ENCODE measurements around the gene ZNF496. TPM values are rescaled to one million over a fixed set of nuclear protein-coding genes. Genes with fewer than 3 reads are reported as not detected.
"Not testable (repeated sequence)": the region's sequence is repeated elsewhere in the genome, so short reads cannot be mapped to it uniquely, and the experiment has no call there.

The ZNF496 gene
- total RNA-seq, 1 experiment from 2014 or later, result 26.3 TPM

DNA sequence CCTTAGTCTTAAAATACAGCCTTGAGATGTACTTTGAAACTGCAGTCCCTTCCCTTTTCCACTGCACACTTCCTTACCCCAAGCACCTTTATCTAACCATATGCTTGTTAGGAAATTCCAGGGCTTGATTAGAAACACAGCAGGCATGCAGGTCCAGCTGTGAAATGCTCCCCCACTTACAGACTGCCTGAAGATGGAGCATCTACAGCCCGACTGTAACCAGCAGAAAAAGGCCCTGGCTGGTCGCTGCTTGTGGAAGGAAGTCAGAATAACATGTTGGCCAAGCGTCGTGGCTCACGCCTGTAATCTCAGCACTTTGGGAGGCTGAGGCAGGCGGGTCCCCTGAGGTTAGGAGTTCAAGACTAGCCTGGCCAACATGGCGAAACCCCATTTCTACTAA, 38.6 kb downstream of the ZNF496 start:
- DNase-seq (ENCODE audit: low read depth), result no peak

GRCh38 chr1:247291833-247292561, 39.7 kb downstream of the ZNF496 start:
- no peak for DNase-seq (ENCODE audit: low read depth)

DNA sequence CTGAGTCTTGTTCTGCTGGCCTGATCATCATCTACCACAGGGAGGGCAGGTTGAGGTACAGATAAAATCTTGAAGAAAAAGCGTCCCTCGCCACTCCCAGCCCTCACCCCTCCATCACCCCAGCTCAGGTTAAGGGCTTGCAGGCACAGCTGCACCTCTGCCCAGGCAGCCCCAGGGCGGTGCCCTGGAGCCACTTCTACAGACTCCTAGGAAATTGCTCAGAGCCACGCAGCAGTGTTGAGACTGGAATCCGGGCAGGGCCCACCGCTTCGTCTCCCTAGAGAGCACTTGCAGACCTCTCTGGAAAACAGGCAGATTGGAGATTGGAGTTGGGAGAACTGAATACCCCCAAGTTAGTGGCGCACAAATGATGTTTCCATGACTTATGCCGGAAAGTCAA, 40.5 kb downstream of the ZNF496 start:
- no peak for DNase-seq (ENCODE audit: low read depth)

DNA sequence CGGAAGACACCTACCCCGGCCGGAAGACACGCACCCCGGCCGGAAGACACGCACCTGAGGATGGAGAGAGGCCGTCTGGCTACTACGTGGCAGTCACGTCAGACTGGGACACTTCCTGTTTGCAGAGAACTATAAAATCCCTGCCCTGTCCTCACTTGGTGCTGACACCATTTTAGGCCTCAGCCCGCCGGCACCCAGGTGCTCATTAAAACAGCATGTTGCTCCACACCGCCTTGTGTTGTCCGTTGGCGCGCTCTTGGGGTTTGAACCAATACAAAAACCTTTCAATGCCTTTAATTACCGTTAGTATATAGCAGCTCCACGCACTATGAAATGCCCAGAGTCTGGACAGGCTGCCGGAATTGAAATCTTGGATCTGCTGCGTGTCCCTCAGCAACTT, 41.1 kb downstream of the ZNF496 start:
- no peak for DNase-seq (ENCODE audit: low read depth)

GRCh38 chr1:247289274-247289892, 42.3 kb downstream of the ZNF496 start:
- DNase-seq (ENCODE audit: low read depth), result not testable (repeated sequence)

- DNase-seq (ENCODE audit: low read depth), result no peak
These were observed 43.3 kb downstream of the ZNF496 start for GRCh38 chr1:247288341-247288740.

DNA sequence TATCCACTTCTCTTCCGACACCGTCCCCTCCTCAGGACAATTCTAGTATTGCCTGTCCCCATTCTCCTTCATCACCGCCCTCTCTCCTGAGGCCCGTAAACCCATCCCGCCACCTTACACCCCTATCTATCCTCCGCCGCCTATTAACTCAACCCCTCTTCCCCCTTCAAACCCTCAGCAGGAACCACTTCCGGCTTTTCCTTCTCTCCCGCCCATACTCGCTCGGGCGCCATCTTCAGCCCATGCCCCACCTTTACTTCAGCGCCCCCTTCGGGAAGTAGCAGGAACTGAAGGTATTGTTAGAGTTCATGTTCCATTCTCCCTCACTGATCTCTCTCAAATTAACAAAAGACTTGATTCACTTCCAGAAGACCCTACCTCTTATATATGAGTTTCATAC, 44.2 kb downstream of the ZNF496 start:
- no peak for DNase-seq (ENCODE audit: low read depth)

DNA sequence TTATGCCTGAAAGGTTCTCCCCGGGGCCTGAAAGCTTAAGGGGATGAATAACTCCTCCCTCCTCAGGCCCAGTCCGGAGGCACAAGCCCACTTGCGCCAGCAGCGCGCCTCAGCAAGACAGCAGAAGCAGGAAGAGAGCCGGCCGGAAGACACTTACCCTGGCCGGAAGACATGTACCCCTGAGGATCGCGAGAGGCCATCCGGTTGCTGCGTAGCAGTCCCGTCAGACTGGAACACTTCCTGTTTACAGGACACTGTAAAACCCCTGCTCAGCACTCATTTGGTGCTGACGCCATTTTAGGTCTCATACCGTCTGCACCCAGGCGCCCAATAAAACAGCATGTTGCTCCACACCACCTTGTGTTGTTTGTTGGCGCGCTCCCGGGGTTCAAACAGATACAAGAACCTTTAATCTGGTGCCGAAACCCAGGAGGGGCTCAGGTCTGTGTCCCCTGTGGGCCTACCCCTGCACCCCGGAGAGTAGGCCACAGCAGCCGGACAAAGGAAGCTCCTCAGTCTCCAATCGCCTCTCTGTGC, 45.5 kb downstream of the ZNF496 start:
- no peak for DNase-seq (ENCODE audit: low read depth)

DNA sequence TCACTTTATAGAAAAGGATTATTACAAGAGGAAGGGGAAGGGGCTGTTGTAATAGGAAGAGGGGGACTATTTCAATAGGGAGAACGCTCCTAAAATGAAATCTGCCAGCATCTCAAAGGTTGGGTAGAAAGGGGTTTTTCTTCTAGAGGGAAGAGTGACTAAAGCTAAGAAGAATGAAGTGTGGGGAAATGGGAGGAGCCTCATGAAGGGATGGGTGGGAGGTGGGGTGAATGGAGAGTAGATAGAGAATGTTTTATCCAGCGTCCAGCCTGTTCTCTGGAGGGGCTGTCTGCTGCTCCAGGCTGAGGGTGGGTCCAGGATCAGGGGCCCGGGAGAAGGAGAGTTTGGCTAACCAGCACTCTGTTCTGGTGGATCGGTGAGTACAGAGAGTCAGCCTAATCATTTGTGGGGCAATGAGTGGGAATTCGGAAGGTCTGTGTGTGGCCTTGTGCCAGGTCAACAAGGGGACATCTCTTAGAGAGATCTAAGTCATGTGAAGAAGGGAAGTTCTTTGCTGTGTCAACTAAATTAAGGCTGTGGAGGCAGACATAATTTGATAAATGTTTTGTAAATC, 50.6 kb downstream of the ZNF496 start:
- no peak for DNase-seq (ENCODE audit: low read depth)

DNA sequence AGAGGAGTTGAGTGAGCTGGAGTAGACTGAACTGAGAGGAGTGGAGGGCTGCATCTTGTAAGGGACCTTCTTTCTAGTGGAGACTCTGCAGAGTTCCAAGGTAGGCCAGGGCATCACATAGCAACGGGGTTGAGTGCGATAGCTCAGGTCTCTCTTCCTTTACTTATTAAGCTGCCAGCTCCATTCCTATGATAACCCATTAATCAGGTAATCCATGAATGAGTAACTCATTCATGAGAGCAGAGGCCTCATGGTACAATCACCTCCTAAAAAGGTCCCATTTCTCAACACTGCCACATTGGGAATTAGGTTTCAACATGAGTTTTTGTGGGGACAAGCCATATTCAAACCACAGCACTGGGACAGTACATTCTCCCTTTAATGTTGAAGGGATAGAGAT, 54.5 kb downstream of the ZNF496 start:
- no peak for DNase-seq (ENCODE audit: low read depth)

GRCh38 chr1:247274605-247275256, 56.9 kb downstream of the ZNF496 start:
- no peak for DNase-seq (ENCODE audit: low read depth)

DNA sequence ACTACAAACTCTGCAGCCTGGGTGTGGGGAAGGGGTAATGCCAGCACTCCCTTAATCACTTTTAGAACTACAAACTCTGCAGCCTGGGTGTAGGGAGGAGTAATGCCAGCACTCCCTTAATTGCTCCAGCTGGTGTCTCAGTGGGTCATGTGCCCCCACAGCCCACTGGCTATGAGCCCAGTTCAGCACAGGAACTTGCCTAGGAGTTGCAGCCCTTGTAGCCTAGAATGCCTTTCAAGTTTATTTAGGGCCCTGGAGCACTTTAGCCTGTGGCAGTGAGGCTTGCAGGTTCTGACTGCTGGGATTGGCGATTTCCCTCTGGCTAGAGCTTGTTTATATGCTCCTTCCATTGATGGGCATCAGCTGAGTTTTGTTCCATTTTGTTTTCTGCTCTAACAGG, 58.7 kb downstream of the ZNF496 start:
- DNase-seq (ENCODE audit: low read depth), result peak; percentile 31

GRCh38 chr1:247270003-247270402, 61.7 kb downstream of the ZNF496 start:
- no peak for DNase-seq (ENCODE audit: low read depth)

DNA sequence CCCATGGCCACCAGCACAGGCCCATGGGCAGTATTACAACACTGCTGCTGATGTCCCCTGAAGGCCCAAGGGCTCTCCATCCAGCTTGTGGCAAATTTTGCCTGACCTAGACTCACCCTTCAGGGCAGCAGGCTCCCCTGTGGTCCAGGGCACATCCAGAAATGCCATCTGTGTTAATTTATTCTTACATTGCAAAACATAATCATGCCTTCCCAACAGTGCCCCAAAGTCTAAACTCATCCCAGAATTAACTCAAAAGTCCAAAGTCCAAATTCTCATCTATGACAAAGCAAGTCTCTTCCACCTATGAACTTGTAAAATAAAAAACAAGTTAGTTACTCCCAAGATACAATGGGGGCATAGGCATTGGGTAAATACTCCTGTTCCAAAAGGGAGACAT, 62.5 kb downstream of the ZNF496 start:
- no peak for DNase-seq (ENCODE audit: low read depth)

DNA sequence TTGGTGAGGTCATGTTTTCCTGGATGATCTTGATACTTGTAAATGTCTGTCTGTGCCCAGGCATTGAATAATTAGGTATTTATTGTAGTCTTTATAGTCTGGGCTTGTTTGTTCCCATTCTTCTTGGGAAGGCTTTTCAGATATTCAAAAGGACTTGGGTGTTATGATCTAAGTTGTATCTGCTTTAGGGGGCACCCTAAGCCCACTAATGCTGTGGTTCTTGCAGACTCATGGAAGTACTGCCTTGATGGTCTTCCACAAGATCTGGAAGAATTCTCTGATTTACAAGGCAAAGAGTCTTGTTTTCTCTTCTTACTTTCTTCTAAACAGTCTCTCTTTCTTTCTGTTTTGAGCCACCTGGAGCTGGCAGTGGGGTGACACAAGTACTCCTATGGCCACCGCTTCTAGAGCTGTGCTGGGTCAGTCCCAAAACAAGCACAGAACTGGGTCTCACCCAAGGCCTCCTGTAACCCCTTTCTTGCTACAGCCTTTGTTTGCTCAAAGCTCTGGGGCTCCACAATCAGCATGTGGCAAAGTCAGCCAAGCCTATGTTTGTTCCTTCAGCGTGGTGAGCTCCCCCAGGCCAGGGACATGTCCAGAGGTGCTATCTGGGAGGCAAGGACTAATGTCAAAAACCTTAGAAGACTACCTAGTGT, 63.1 kb downstream of the ZNF496 start:
- peak; percentile 4 for DNase-seq (ENCODE audit: low read depth)

- DNase-seq (ENCODE audit: low read depth), result peak; percentile 3
These were observed 65.6 kb downstream of the ZNF496 start for GRCh38 chr1:247266053-247266452.

GRCh38 chr1:247255772-247256171, 75.9 kb downstream of the ZNF496 start, which contains the start of gene VN1R5:
TSS of gene VN1R5 (plus strand) at chr1:247256072.
- DNase-seq (ENCODE audit: low read depth), result not testable (repeated sequence)

GRCh38 chr1:247247568-247247967, 84.1 kb downstream of the ZNF496 start:
- no peak for DNase-seq (ENCODE audit: low read depth)

Data from LHCN-M2 (cell line).